Fibroblast of skin of right quadriceps (primary cell): Measurements from ENCODE around the gene ACP1.

Source experiments
- DNase-seq: peaks from one replicate; pipeline ENCODE4 v3.0.0-alpha.2; 2013

ACP1 gene

DNA sequence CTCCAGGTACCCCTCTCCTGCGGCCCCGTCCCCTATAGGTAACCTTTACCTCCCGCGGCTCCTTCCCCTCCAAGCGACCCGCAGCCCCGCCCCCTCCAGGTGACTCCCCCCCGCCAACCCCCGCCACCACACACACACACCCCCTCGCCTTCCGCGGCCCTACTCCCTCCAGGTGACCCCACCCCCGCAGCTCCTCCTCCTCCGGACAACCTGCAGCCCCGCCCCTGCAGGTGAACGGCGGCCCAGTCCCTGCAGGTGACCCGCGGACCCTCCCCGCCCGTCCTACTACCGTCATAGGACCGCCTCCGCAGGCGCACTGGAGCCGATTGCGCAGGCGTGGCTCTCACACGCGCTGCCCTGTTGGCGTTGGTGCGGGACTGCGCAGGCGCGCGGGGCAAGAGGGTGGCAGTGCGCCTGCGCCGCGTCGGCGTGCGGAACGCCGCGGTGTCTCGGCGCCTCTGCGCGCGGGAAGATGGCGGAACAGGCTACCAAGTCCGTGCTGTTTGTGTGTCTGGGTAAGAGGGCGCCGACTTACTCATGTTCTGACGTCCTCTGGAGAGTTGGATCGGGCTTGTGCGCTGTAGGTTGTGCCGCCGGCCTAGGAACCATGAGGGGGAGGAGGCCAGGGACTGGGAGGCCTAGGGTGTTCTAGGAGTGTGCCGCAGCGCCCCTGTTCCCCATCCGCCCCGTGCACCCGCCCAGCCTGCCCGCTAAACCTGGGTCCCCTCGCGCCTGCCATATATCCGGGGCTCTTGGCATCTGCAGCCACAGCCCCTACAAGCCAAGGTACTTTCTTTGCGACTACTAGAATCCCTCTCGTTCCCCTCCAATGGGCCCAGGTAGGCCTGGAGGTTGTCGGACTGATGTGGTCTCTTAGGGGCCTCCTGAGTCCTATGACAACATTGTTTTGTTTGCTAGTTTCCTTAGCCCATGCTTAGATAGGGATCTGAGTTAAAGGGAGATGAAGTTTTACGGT is at the start of gene ACP1:
Gene ACP1, plus strand, starts transcription at position 455 of the 976 bp plus-strand sequence. Its CDS starts 18 bp downstream, at position 473.
- DNase-seq: peak; percentile 92

- DNase-seq: no peak
These were observed 48.7 kb upstream of the ACP1 start for GRCh38 chr2:216068-216467.

DNA sequence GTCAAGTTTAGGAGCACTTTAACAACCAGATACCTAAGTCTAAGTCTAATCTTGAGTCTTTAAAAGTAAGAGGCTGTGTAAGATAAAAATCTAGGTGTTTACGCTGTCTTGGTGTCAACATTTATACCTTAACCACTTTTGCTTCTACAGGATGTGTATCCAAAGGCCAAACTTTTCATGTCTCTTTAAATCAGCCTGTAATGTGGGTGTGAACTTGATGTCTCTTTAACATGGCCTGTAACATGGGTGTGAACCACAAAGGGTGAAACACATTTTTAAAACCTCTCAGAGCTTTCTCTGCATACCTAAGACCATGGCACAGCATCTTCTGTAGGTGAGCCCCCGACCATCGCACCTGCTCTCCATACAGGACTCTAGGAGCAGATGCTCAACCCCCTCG is 41.3 kb upstream of the ACP1 start:
- DNase-seq: no peak

GRCh38 chr2:223971-224760 is 40.6 kb upstream of the ACP1 start:
- DNase-seq: no peak

GRCh38 chr2:228115-228514 is 36.6 kb upstream of the ACP1 start:
- DNase-seq: no peak

DNA sequence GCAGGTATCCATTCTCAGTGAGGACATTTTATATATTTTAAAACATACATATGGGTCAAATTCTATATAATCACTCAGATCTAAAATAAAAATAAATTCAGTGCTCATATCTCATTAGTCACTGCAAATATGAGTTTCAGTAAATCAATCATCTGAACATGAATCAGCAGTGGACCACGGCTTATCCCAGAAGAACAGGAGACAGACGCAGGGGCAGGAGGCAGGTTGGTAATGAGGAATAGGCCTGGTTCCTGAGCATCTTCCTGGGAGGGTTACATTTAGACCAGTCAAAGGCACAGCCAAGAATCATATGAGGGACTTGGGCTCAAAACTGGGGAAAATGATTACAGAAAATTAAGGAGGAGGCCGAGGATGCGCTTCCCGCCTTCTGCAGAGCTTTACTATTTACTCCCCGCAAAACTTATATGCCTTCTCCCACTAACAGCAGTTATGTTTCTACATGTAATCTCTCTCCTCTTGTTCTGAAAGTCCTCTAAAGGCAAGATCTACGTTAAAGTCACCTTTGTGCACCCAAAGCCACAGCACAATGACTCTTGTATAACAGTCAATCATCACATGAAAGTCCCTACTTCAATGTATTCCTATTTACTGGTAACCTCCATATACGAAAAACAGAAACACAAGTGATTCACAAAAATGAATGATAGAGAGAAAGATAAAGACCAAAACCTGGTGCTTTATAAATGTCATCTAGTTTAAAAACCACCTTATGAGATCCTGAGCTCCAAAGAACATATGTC is 36.0 kb upstream of the ACP1 start:
- DNase-seq: no peak

GRCh38 chr2:231521-232185 is 33.1 kb upstream of the ACP1 start:
- no peak for DNase-seq

- DNase-seq: no peak
These were observed 31.7 kb upstream of the ACP1 start for GRCh38 chr2:233030-233429.

GRCh38 chr2:234421-234820 is 30.3 kb upstream of the ACP1 start:
- no peak for DNase-seq

- DNase-seq: no peak
These were observed 27.7 kb upstream of the ACP1 start for GRCh38 chr2:236993-237539.

GRCh38 chr2:237878-238277 is 26.9 kb upstream of the ACP1 start:
- DNase-seq: no peak

DNA sequence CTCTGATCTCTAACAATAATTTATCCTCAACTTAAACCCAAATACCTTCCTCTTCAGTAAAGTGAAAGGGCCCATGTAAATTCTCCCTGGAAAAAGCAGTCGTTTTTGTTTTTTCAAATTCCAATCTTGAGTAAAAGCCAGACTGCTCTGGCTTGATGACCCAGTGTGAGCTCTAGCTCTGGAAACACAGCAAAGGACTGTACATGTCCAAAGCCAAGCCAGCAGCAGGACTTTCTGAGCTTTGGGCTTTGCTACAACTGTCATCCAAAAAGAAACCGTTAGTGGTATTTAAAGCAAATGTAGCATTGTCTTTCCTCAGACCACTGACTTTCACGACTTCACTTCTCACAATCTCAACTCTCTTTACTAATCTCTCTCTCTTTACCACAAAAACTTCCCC is 26.3 kb upstream of the ACP1 start:
- DNase-seq: no peak

- no peak for DNase-seq
These were observed 25.9 kb upstream of the ACP1 start for GRCh38 chr2:238869-239268.

GRCh38 chr2:244547-244946 is 20.2 kb upstream of the ACP1 start:
- DNase-seq: no peak

DNA sequence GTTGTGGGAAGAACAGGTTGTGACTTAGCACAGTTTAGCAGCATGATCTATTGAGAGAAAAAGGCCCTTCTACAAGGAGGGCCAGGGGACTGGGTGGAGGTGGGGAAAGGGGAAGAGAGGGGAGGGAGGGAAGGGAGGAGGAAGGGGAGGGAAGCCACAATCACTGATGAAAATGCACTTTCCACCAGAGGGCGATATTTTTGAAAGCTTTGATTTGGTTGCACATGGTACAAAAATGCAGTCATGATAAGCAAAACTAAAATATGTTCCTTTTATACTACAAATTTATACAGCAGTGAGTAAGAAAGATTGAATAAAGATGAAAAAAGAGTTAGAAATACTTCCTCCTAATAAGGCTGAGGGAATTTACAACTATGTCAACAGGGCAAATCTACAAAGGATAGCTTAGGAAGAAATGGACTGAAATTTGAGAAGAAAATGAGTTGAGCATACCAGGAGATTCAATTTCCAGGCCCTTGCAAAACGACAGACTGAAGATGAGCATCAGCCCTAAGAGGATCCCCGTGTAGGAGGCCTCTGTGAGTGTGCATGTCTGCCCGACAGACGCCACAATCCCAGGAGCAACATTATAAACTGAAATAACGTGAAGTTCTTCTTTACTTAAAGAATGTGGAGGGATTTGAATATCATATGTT is 18.1 kb upstream of the ACP1 start:
- DNase-seq: peak; percentile 71

- DNase-seq: no peak
These were observed 16.0 kb upstream of the ACP1 start for GRCh38 chr2:248724-249123.

DNA sequence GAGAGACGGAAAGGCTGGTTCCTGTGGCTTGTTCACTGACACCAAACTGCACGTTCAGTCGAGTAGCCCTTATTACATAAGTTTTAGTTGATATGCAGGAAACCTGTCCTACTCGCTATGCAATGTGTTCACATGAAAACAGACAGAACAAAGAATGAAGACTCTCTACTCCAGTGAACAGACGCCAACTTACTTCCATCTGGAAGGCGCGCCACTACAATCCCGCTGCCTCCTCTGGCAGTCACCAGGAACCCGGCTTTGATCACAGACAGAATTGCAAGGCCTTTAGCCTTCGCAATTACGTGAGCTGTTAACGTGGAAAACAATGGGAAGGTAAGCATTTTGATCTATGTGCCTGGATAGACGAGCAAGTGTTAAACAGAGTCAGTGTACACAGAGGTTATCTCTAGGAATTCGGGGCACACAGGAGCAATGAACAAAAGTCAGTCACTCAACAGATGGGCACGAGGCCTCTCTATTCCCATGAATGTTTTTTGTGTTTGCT is 15.2 kb upstream of the ACP1 start:
- DNase-seq: no peak

- peak; percentile 44 for DNase-seq
These were observed 12.6 kb upstream of the ACP1 start for GRCh38 chr2:252001-252602.

DNA sequence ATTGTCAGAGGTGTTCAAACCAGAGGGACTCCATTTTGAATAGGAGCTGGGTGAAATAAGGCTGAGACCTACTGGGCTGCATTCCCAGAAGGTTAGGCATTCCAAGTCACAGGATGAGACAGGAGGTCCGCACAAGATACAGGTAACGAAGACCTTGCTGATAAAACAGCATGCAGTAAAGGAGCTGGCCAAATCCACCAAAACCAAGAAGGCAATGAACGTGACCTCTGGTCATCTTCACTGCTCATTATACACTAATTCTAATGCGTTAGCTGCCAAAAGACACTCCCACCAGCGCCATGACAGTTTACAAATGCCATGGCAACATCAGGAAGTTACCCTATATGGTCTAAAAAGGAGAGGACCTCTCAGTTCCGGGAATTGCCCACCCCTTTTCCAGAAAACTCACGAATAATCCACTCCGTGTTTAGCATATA is 11.5 kb upstream of the ACP1 start:
- no peak for DNase-seq

- no peak for DNase-seq
These were observed 10.5 kb upstream of the ACP1 start for GRCh38 chr2:254241-254640.

DNA sequence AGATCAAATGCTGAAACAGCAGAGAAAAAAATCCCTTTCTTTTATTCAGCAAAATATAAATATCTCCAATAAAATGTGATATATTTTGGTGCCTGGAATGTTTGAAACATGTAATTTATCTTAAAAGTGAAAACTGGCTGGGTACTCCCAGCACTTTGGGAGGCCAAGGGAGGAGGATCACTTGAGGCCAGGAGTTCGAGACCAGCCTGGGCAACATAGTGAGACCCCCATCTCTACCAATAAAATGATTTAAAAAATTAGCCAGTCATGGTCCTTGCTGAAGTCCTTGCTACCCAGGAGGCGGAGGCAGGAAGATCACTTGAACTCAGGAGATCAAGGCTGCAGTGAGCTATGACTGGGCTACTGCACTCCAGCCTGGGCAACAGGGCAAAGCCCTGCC is 9.6 kb upstream of the ACP1 start:
- no peak for DNase-seq
